Measurements from ENCODE around the gene HNRNPDL.
"Not testable (repeated sequence)": the region's sequence is repeated elsewhere in the genome, so short reads cannot be mapped to it uniquely, and the experiment has no call there.

HNRNPDL gene

GRCh38 chr4:82386312-82386711 lies 44.0 kb downstream of the HNRNPDL start:
- DNase-seq (ENCODE audit: low read depth): not testable (repeated sequence)

- no peak for DNase-seq (ENCODE audit: low read depth)
Observed at GRCh38 chr4:82382751-82383150, 47.5 kb downstream of the HNRNPDL start.

- no peak for DNase-seq (ENCODE audit: low read depth)
Observed at GRCh38 chr4:82381661-82382296, 48.5 kb downstream of the HNRNPDL start.

GRCh38 chr4:82381235-82381634 lies 49.0 kb downstream of the HNRNPDL start:
- no peak for DNase-seq (ENCODE audit: low read depth)

GRCh38 chr4:82380831-82381230 lies 49.4 kb downstream of the HNRNPDL start:
- no peak for DNase-seq (ENCODE audit: low read depth)

GRCh38 chr4:82380344-82380743 lies 49.9 kb downstream of the HNRNPDL start:
- DNase-seq (ENCODE audit: low read depth): no peak

- no peak for DNase-seq (ENCODE audit: low read depth)
Observed at GRCh38 chr4:82376109-82376508, 54.2 kb downstream of the HNRNPDL start.

- peak; percentile 86 for DNase-seq (ENCODE audit: low read depth)
Observed at GRCh38 chr4:82373816-82374625, 56.2 kb downstream of the HNRNPDL start, which contains the start of gene HNRNPD. HNRNPD (minus strand) TSS chr4:82373991; CDS start chr4:82373678, 313 bp downstream.

- no peak for DNase-seq (ENCODE audit: low read depth)
Observed at GRCh38 chr4:82373486-82373815, 56.8 kb downstream of the HNRNPDL start.
